Adrenal gland (tissue), 19 donors: ENCODE data around the gene LAMC2. TPM values are rescaled to one million over a fixed set of nuclear protein-coding genes. Genes with fewer than 3 reads are reported as not detected.
A peak's percentile ranks its signal among the peaks of the same experiment; 100 is the strongest.

ENCODE experiments used
- DNase-seq, 7 donors: peaks; one replicate each; pipeline ENCODE4 v3.0.0-alpha.2; 2019 to 2020
- H3K27ac ChIP-seq, 5 donors: fragments of 200-600 bp; sonication (generic) in 4 of 5; 1 replicate in 3 of 5; 2 replicates in 2 of 5; pipeline versions ENCODE4 v1.5.1 to v1.8.0; 2016 to 2020; ENCODE audit warnings: mild to moderate bottlenecking in 1 of 5
- H3K27me3 ChIP-seq: fragments of 200-600 bp; 2 replicates; pipeline ENCODE4 v1.8.0; 2021
- H3K36me3 ChIP-seq, 2 donors: fragments of 200-600 bp; replicated peaks in 1 of 2; 1 replicate in 1 of 2; 2 replicates in 1 of 2; pipeline versions ENCODE4 v1.5.1 to v1.8.0; 2018 to 2022
- H3K4me1 ChIP-seq, 2 donors: fragments of 200-600 bp; replicated peaks in 1 of 2; 1 replicate in 1 of 2; 2 replicates in 1 of 2; pipeline versions ENCODE4 v1.5.1 to v1.8.0; 2018 to 2021
- H3K4me3 ChIP-seq, 4 donors: fragments of 200-600 bp; sonication (generic) in 3 of 4; one replicate each; pipeline ENCODE4 v1.5.1; 2016 to 2018
- H3K9me3 ChIP-seq, 3 donors: fragments of 200-600 bp; sonication (generic) in 1 of 3; replicated peaks in 1 of 3; 1 replicate in 2 of 3; 2 replicates in 1 of 3; pipeline versions ENCODE4 v1.5.1 to v1.8.0; 2016 to 2021
- CTCF ChIP-seq, 6 experiments: fragments of 450-650 bp in 4 of 6; fragments of 200-600 bp in 2 of 6; sonication (generic) in 1 of 6; IDR thresholded peaks; 1 replicate in 5 of 6; 2 replicates in 1 of 6; pipeline versions ENCODE4 v1.5.1 to v1.8.0; 2016 to 2021; ENCODE audit warnings: antibody characterized with exemption in 6 of 6, mild to moderate bottlenecking in 2 of 6, moderate library complexity in 1 of 6
- POLR2A ChIP-seq, 2 donors: fragments of 450-650 bp; IDR thresholded peaks; one replicate each; pipeline ENCODE4 v1.6.1; 2017; ENCODE audit warnings: antibody characterized with exemption in 2 of 2, mild to moderate bottlenecking in 2 of 2, moderate library complexity in 1 of 2
- WGBS, 4 donors: extraction: QIAGEN DNeasy Blood & Tissue Kit in 2 of 4; methylation state at CpG; one replicate each; pipeline versions ENCODE4 v1.1.5 to v1.1.7; 2013 to 2017; 5-methylcytosine and 5-hydroxymethylcytosine counted together
- intact Hi-C, 2 donors: fragments of 100-400 bp; cut with DNase I; formaldehyde crosslinking; loops; one replicate each; pipeline versions ENCODE4 v1.14.1 to v1.15.0; 2022 to 2023
- long read RNA-seq, 10 donors: library from polyadenylated mRNA in 3 of 10; unstranded in 2 of 10; stranded (forward) in 1 of 10; transcript quantifications; one replicate each; pipeline ENCODE4 v2.0.0 and lab custom pipeline, GENCODE V29; 2021 to 2026
- polyA plus RNA-seq, 3 donors: library from polyadenylated mRNA; stranded (reverse); fragments of 200-250 nt in 2 of 3; fragments of 350-450 nt in 1 of 3; fragmentation: Illumina TruSeq in 1 of 3; extraction: RNeasy Lipid Tissue Mini Kit (QIAGEN cat#74804) in 1 of 3; gene quantifications; one replicate each; pipeline ENCODE4 v1.2.3, GENCODE V29; 2013 to 2014
- total RNA-seq, 9 donors: library from RNA; depleted of rRNA in 4 of 9; stranded (reverse); fragments of >200 nt in 4 of 9; fragments of 120-200 nt in 1 of 9; fragmentation: NEBNext Ultra II Directional in 1 of 9; extraction: Animal tissue kit (Norgen Biotek cat#: 25700) in 1 of 9; gene quantifications; one replicate each; pipeline versions ENCODE4 v1.1.0 to v1.2.4, GENCODE V29; 2013 to 2023
- donor health status: healthy with polysubstance abuse.
- donor health status: Bipolar disorder and iron deficiency.
- donor health status: DM: yes; HTN: yes; CAD: no.
- donor health status: DM: no; HTN: no; CAD: no.
- donor health status: DM: no; HTN: no; CAD: no.
- donor health status: DM: yes; HTN: yes; CAD: no.

Gene LAMC2
- total RNA-seq (1 to 10 TPM in 1 of 9 donors, under 1 TPM in 7, not detected in 1; 0.04 to 1.4 (median 0.16) TPM), polyA plus RNA-seq (under 1 TPM; 0.15 to 0.30 (median 0.16) TPM)
- long read RNA-seq, donor 1: 0 reads
- long read RNA-seq, donor 2: 0 reads
- long read RNA-seq, donor 3: 0 reads
- long read RNA-seq, donor 4: 0 reads
- long read RNA-seq, donor 5: 0 reads
- long read RNA-seq, donor 6, partial matches to known transcripts: 0 of 1 reads
- long read RNA-seq, donor 6, other reads (novel, unspliced or antisense): 1 of 1 reads
- long read RNA-seq, donor 7: 0 reads
- long read RNA-seq, donor 8: 0 reads
- long read RNA-seq, donor 9: 0 reads
- long read RNA-seq, donor 10: 0 reads

GRCh38 chr1:183185941-183186490 is at the start of gene LAMC2:
Gene LAMC2, plus strand, starts transcription at chr1:183186264. Its CDS starts 89 bp downstream, at chr1:183186353.
- Histone ChIP-seq H3K4me3 (peak within 1 kb of the TSS in 1 of 4 donors; percentile 44), H3K27ac (no peak within 1 kb of the TSS), H3K27me3 (peaks cover 13% of the 10 kb centered on the region), H3K4me1 (no peaks in the 10 kb centered on the region), H3K36me3 (no peaks in the 10 kb centered on the region), H3K9me3 (no peaks in the 10 kb centered on the region)
- WGBS, 4 donors: 5 to 13% (median 8%) methylated on average over 6 to 30 of the region's 30 CpGs
- intact Hi-C loops: no loop called here
- DNase-seq: peak in 5 of 7 donors; percentile 18 to 39 (median 22)
- TF ChIP-seq CTCF (IDR thresholded peaks at IDR 0.05): peak in 2 of 6 experiments; percentile 8 to 20
- no peak for TF ChIP-seq POLR2A (IDR thresholded peaks at IDR 0.05)

- DNase-seq: no peak
- intact Hi-C loops: loop anchor here in 1 of 2 donors (10.0 kb wide), 1 partner anchor 173 kb away; no protein-coding TSS in a partner anchor
- peaks cover 0 to 59% of the 10 kb centered on the region in 2 donors for H3K36me3 ChIP-seq
- no peak overlapping the region for H3K27ac ChIP-seq
- H3K4me1 ChIP-seq: no peaks in the 10 kb centered on the region
- H3K9me3 ChIP-seq: no peaks in the 10 kb centered on the region
- WGBS, 4 donors: 68 to 79% (median 74%) methylated on average over 3 of the region's 3 CpGs
- no peak for TF ChIP-seq CTCF (IDR thresholded peaks at IDR 0.05)
- TF ChIP-seq POLR2A (IDR thresholded peaks at IDR 0.05): no peak
- H3K27me3 ChIP-seq: no peaks in the 10 kb centered on the region
- H3K4me3 ChIP-seq: no peak overlapping the region
These were observed 48.3 kb upstream of the LAMC2 start for GRCh38 chr1:183137782-183138181.

GRCh38 chr1:183138301-183138700 is 47.8 kb upstream of the LAMC2 start:
- intact Hi-C loops: loop anchor here in 1 of 2 donors (10.0 kb wide), 1 partner anchor 174 kb away; no protein-coding TSS in a partner anchor
- 67 to 87% (median 81%) methylated on average over 4 of the region's 4 CpGs for WGBS, 4 donors
- Histone ChIP-seq H3K27ac (no peak overlapping the region), H3K27me3 (no peaks in the 10 kb centered on the region), H3K4me3 (no peak overlapping the region), H3K9me3 (no peaks in the 10 kb centered on the region), H3K4me1 (no peaks in the 10 kb centered on the region), H3K36me3 (peaks cover 0 to 58% of the 10 kb centered on the region in 2 donors)
- no peak for DNase-seq
- no peak for TF ChIP-seq CTCF (IDR thresholded peaks at IDR 0.05)
- TF ChIP-seq POLR2A (IDR thresholded peaks at IDR 0.05): no peak

- Histone ChIP-seq H3K4me1 (no peaks in the 10 kb centered on the region), H3K9me3 (no peaks in the 10 kb centered on the region), H3K4me3 (no peak overlapping the region), H3K27ac (peak overlapping the region in 1 of 5 donors; percentile 6), H3K27me3 (no peaks in the 10 kb centered on the region), H3K36me3 (peaks cover 0 to 55% of the 10 kb centered on the region in 2 donors)
- intact Hi-C loops: loop anchor here in 1 of 2 donors (10.0 kb wide), 1 partner anchor 175 kb away; no protein-coding TSS in a partner anchor
- 60 to 80% (median 73%) methylated on average over 4 of the region's 4 CpGs for WGBS, 4 donors
- TF ChIP-seq POLR2A (IDR thresholded peaks at IDR 0.05): no peak
- TF ChIP-seq CTCF (IDR thresholded peaks at IDR 0.05): no peak
- no peak for DNase-seq
These were observed 46.7 kb upstream of the LAMC2 start for GRCh38 chr1:183139281-183139942.
